ENCODE data around the gene ROBO4. TPM values are rescaled to one million over a fixed set of nuclear protein-coding genes. Genes with fewer than 3 reads are reported as not detected.

ROBO4 gene
- total and polyA plus RNA-seq, 4 donors, result 27.3 to 52.1 (median 41.9) TPM

DNA sequence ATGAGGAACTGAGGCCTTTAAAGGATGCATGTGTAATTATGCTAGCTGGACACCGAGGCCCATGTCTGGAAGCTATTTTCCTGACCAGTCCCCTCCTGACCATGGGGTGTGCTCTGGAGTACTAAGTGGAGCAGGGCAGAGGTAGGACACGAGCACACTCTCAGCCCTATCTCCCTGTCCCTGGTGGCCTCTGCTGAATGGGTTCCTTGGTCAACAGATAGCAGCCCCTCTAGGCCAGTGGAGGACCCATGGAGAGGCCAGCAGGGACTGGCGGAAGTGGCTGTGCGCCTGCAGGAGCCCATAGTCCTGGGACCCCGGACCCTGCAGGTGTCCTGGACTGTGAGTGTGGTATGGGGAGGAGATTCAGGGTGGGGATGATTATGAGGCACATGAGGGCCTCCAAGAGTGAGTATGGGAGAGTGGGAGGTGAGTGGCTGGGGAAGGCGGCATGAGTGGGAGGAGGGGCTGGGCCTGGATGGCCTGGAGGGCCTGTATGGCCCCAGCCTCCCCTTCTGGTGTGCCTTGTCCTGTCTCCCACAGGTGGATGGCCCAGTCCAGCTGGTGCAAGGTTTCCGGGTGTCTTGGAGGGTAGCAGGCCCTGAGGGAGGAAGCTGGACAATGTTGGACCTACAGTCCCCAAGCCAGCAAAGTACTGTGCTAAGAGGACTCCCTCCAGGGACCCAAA, 23.0 kb downstream of the ROBO4 start:
- DNase-seq (no peak), ATAC-seq (ENCODE audit: insufficient read depth, low FRiP score) (no peak)
- TF ChIP-seq CTCF (IDR thresholded peaks at IDR 0.05; ENCODE audit: control extremely low read depth, extremely low read depth), result no peak
- Histone ChIP-seq H3K4me1 (ENCODE audit: control insufficient read depth in 5 of 5, insufficient read depth in 5 of 5, low read length in 5 of 5) (peaks cover 0 to 19% (median 3%) of the 10 kb centered on the region in 5 donors), H3K4me3 (no peak overlapping the region), H3K9ac (ENCODE audit: insufficient read depth in 1 of 2, low read length in 2 of 2) (no peak overlapping the region), H3K36me3 (ENCODE audit: control insufficient read depth in 4 of 4, insufficient read depth in 4 of 4, low read length in 4 of 4) (no peaks in the 10 kb centered on the region), H3K27ac (ENCODE audit: low read depth in 1 of 2, low read length in 1 of 2) (no peak overlapping the region), H3K9me3 (ENCODE audit: control insufficient read depth in 4 of 4, insufficient read depth in 3 of 4, low read length in 3 of 4) (no peaks in the 10 kb centered on the region), H3K27me3 (ENCODE audit: control insufficient read depth in 3 of 3, insufficient read depth in 3 of 3, low read length in 2 of 3) (peaks cover 0 to 45% (median 29%) of the 10 kb centered on the region in 3 donors)
- 94 to 98% methylated on average over 7 of the region's 7 CpGs for WGBS, 2 donors

GRCh38 chr11:124873951-124874350, 23.7 kb downstream of the ROBO4 start:
- H3K27me3 ChIP-seq (ENCODE audit: control insufficient read depth in 3 of 3, insufficient read depth in 3 of 3, low read length in 2 of 3), result peaks cover 0 to 52% (median 36%) of the 10 kb centered on the region in 3 donors
- no peak overlapping the region for H3K9ac ChIP-seq (ENCODE audit: insufficient read depth in 1 of 2, low read length in 2 of 2)
- peaks cover 0 to 19% (median 5%) of the 10 kb centered on the region in 5 donors for H3K4me1 ChIP-seq (ENCODE audit: control insufficient read depth in 5 of 5, insufficient read depth in 5 of 5, low read length in 5 of 5)
- TF ChIP-seq CTCF (IDR thresholded peaks at IDR 0.05; ENCODE audit: control extremely low read depth, extremely low read depth), result no peak
- no peak overlapping the region for H3K27ac ChIP-seq (ENCODE audit: low read depth in 1 of 2, low read length in 1 of 2)
- ATAC-seq (ENCODE audit: insufficient read depth, low FRiP score), result no peak
- WGBS, 2 donors, result 89% methylated on average over 8 of the region's 8 CpGs
- no peaks in the 10 kb centered on the region for H3K36me3 ChIP-seq (ENCODE audit: control insufficient read depth in 4 of 4, insufficient read depth in 4 of 4, low read length in 4 of 4)
- no peak overlapping the region for H3K4me3 ChIP-seq
- peaks cover 0 to 2% (median 0%) of the 10 kb centered on the region in 4 donors for H3K9me3 ChIP-seq (ENCODE audit: control insufficient read depth in 4 of 4, insufficient read depth in 3 of 4, low read length in 3 of 4)
- no peak for DNase-seq

GRCh38 chr11:124872741-124873140, 24.9 kb downstream of the ROBO4 start:
- H3K9ac ChIP-seq (ENCODE audit: insufficient read depth in 1 of 2, low read length in 2 of 2), result no peak overlapping the region
- no peak for TF ChIP-seq CTCF (IDR thresholded peaks at IDR 0.05; ENCODE audit: control extremely low read depth, extremely low read depth)
- ATAC-seq (ENCODE audit: insufficient read depth, low FRiP score) (no peak), DNase-seq (no peak)
- H3K27me3 ChIP-seq (ENCODE audit: control insufficient read depth in 3 of 3, insufficient read depth in 3 of 3, low read length in 2 of 3), result peaks cover 0 to 64% (median 48%) of the 10 kb centered on the region in 3 donors
- no peak overlapping the region for H3K4me3 ChIP-seq
- H3K36me3 ChIP-seq (ENCODE audit: control insufficient read depth in 4 of 4, insufficient read depth in 4 of 4, low read length in 4 of 4), result no peaks in the 10 kb centered on the region
- peaks cover 0 to 22% (median 8%) of the 10 kb centered on the region in 5 donors for H3K4me1 ChIP-seq (ENCODE audit: control insufficient read depth in 5 of 5, insufficient read depth in 5 of 5, low read length in 5 of 5)
- 27% methylated on average over 9 of the region's 9 CpGs for WGBS, 2 donors
- no peak overlapping the region for H3K27ac ChIP-seq (ENCODE audit: low read depth in 1 of 2, low read length in 1 of 2)
- peaks cover 0 to 4% (median 0%) of the 10 kb centered on the region in 4 donors for H3K9me3 ChIP-seq (ENCODE audit: control insufficient read depth in 4 of 4, insufficient read depth in 3 of 4, low read length in 3 of 4)

All from lung (tissue), 12 donors.